Measurements from ENCODE around the gene ZNF354B.
"Not testable (repeated sequence)": the region's sequence is repeated elsewhere in the genome, so short reads cannot be mapped to it uniquely, and the experiment has no call there.

ZNF354B gene

DNA sequence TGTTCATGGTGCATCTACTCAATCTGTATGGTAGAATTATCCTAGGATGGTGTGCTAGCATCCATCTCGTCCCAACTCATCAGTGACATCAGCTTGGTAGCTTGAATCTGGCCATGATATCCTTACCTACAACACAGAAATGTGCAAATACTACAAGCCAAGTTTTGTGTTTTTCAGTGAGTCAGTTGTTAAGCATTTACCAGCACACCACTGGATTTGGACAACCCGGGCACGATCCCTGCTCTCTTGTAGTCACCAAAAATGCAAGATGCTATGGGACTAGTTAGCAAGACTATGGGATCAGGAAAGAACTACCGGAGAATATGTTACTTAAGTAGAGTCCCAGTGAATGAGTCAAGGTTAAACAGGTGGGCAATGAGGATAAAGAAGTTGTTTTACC lies 32.1 kb upstream of the ZNF354B start:
- H3K9me3 Mint-ChIP-seq = peaks cover 41% of the 10 kb centered on the region
- H3K4me1 Mint-ChIP-seq = peaks cover 11% of the 10 kb centered on the region
- no peak for DNase-seq
- H3K27ac Mint-ChIP-seq = no peak overlapping the region
- H3K27me3 Mint-ChIP-seq (ENCODE audit: low read depth, poor library complexity) = peaks cover 1% of the 10 kb centered on the region
- peaks cover 5% of the 10 kb centered on the region for H3K36me3 Mint-ChIP-seq (ENCODE audit: low read depth)
- TF ChIP-seq, protein P1, sequence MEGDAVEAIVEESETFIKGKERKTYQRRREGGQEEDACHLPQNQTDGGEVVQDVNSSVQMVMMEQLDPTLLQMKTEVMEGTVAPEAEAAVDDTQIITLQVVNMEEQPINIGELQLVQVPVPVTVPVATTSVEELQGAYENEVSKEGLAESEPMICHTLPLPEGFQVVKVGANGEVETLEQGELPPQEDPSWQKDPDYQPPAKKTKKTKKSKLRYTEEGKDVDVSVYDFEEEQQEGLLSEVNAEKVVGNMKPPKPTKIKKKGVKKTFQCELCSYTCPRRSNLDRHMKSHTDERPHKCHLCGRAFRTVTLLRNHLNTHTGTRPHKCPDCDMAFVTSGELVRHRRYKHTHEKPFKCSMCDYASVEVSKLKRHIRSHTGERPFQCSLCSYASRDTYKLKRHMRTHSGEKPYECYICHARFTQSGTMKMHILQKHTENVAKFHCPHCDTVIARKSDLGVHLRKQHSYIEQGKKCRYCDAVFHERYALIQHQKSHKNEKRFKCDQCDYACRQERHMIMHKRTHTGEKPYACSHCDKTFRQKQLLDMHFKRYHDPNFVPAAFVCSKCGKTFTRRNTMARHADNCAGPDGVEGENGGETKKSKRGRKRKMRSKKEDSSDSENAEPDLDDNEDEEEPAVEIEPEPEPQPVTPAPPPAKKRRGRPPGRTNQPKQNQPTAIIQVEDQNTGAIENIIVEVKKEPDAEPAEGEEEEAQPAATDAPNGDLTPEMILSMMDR (IDR thresholded peaks at IDR 0.05) = no peak
- no peak overlapping the region for H3K4me3 Mint-ChIP-seq

DNA sequence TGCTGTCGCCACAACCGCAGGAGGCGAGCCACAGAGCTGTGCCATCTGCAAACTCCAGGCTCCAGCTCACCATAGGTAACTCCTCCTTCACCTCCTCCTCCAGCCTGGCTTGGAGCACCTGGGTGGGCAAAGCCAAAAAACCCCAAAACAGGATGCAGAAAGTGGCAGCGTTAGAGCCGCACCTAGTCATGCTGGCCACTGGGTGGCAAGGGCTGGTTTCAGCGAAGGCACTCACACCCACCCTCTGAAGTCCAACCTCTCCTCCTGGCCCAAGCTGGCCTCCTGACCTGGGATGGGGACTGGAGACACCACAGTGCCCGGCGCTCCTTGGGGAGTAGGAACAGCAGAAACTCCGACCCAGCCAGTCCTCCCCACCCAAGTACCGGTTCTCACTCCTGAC lies 28.7 kb upstream of the ZNF354B start:
- H3K36me3 Mint-ChIP-seq (ENCODE audit: low read depth) = no peaks in the 10 kb centered on the region

DNA sequence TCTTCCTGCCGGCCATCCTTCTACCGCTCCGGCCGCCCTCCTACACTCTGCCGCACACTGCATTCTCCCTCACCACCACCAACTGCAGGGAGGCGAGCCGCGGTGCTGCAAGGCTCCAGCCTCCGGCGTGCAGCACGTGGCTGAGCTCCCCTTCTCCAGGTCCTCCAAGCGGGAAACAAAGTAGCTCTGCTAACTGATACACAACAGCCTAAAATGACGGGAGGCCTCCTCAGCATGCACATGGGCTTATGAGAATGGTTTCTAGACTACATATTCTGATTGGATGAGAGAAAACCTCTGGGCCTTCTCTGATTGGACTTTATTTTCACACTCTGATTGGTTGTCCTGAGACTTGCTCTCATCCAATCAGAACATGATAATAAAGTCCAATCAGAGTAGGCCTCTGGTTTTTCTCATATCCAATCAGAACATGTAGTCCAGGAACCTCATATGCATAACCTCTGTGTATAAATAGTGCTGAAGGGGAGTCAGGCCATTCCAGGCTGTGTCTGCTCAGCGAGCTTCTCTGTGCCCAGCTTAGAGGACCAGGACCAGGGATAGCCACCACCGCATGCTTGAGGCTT lies 27.0 kb upstream of the ZNF354B start:
- H3K27me3 Mint-ChIP-seq (ENCODE audit: low read depth, poor library complexity) = peaks cover 14% of the 10 kb centered on the region
- no peaks in the 10 kb centered on the region for H3K36me3 Mint-ChIP-seq (ENCODE audit: low read depth)
- no peak for DNase-seq
- peak overlapping the region; percentile 89 for H3K4me3 Mint-ChIP-seq
- peaks cover 37% of the 10 kb centered on the region for H3K9me3 Mint-ChIP-seq
- H3K27ac Mint-ChIP-seq = no peak overlapping the region
- TF ChIP-seq, protein P1 (IDR thresholded peaks at IDR 0.05) = no peak
- H3K4me1 Mint-ChIP-seq = peaks cover 11% of the 10 kb centered on the region

More for the DNA sequence above, 28.7 kb upstream of the ZNF354B start:
- Mint-ChIP-seq H3K27me3 (ENCODE audit: low read depth, poor library complexity) (peaks cover 10% of the 10 kb centered on the region), H3K4me3 (peak overlapping the region; percentile 69), H3K4me1 (peaks cover 11% of the 10 kb centered on the region), H3K9me3 (peaks cover 31% of the 10 kb centered on the region), H3K27ac (no peak overlapping the region)
- TF ChIP-seq, protein P1 (IDR thresholded peaks at IDR 0.05) = no peak
- no peak for DNase-seq

DNA sequence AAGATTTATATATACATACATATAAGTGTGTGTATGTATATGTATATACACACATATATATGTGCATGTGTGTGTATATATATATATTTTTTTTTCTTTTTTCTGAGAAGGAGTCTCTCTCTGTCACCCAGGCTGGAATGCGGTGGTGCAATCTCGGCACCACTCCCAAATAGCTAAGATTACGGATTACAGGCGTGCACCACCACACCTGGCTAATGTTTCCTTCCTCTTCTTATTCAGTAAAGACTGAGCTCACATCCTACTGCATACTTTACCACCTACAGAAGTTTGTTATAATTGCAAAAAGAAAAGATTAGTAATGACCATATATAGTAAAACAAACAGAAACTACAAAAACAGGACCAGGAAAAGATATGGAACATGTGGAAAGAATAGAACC lies 23.1 kb upstream of the ZNF354B start:
- H3K4me3 Mint-ChIP-seq = no peak overlapping the region
- no peak for DNase-seq
- H3K9me3 Mint-ChIP-seq = peaks cover 41% of the 10 kb centered on the region
- TF ChIP-seq, protein P1 (IDR thresholded peaks at IDR 0.05) = no peak
- H3K27ac Mint-ChIP-seq = no peak overlapping the region
- H3K36me3 Mint-ChIP-seq (ENCODE audit: low read depth) = no peaks in the 10 kb centered on the region
- no peaks in the 10 kb centered on the region for H3K4me1 Mint-ChIP-seq
- peaks cover 14% of the 10 kb centered on the region for H3K27me3 Mint-ChIP-seq (ENCODE audit: low read depth, poor library complexity)

DNA sequence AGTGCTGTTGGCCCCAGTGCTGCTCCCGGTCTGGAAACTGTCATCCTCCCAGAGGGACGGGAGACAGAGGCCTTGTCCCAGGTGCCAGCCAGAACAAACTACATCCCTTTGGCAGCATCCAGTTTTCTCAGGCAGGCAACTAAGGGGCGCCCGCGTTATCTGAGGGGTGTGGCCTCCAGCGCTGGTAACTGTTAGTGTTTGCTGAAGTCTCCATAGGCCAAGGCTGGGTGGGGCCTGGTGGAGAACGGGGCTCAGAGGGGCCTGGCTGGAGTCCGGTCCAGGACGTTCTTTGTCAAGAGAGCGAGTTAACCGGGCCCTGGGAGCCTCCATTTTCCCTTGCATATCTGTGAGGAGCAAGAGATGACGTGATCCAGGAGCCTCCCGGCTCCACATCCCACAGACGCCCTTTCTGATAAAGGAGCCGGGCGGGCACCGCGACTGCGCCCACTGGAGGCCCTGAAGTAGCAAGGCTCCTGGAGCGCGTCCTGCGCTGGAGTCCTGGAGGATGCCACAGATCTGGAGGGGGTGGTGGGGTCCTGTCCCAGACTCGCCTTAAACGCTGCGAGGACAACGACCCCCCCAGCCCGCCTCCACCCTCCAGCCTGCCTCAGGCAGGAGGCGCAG lies 20.9 kb upstream of the ZNF354B start:
- not testable (repeated sequence) for H3K27ac Mint-ChIP-seq; H3K4me3 Mint-ChIP-seq; DNase-seq; H3K4me1 Mint-ChIP-seq; H3K36me3 Mint-ChIP-seq (ENCODE audit: low read depth)
- H3K9me3 Mint-ChIP-seq = peaks cover 30% of the 10 kb centered on the region
- peaks cover 14% of the 10 kb centered on the region for H3K27me3 Mint-ChIP-seq (ENCODE audit: low read depth, poor library complexity)

DNA sequence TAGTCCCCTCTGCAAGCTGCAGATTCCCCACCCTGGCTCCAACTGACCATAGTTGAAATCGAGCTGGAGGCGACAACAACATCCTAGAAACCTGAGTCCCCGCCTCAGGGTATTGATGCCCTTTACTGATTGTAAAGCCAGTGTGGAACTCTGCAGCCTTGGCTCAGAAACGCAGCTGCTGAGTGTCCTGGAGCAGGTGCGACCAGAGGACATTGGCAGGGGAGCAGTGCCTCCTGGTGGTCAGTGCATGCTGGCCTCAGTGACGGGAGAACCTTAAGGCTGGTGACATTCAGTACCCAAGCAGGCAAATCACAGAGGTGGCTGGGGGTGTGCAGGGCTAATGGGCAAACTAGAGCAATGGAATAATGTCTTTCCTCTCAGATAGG lies 20.4 kb upstream of the ZNF354B start:
- TF ChIP-seq, protein P1 (IDR thresholded peaks at IDR 0.05) = peak; percentile 56
- Mint-ChIP-seq H3K4me1 (no peaks in the 10 kb centered on the region), H3K9me3 (peaks cover 30% of the 10 kb centered on the region), H3K4me3 (no peak overlapping the region), H3K27me3 (ENCODE audit: low read depth, poor library complexity) (peaks cover 12% of the 10 kb centered on the region), H3K36me3 (ENCODE audit: low read depth) (no peaks in the 10 kb centered on the region), H3K27ac (no peak overlapping the region)
- DNase-seq = peak; percentile 70

DNA sequence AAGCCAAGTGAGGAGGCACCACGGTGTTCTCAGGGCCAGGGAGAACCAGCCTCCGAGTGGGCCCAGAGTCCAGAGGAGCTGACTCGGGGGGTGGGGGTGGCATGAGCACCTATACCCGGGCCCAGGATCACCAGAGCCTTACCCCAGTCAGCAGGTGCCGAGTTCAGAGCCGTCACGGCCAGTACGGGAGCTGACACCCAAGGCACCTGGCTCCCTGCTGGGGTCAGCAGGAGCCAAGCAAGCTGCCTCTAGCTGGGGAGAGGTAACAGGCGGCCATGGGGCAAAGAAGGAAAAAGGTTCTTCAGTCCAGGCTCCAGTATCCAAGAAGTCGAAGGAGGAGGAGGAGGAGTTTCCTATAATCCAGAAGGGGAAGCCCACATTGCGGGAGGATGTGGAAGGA lies 19.4 kb upstream of the ZNF354B start:
- H3K4me3 Mint-ChIP-seq; H3K36me3 Mint-ChIP-seq (ENCODE audit: low read depth); H3K27ac Mint-ChIP-seq; DNase-seq; H3K4me1 Mint-ChIP-seq: not testable (repeated sequence)
- H3K27me3 Mint-ChIP-seq (ENCODE audit: low read depth, poor library complexity) = peaks cover 13% of the 10 kb centered on the region
- H3K9me3 Mint-ChIP-seq = peaks cover 29% of the 10 kb centered on the region
